Liver (tissue), 9 donors: Measurements from ENCODE around the gene SHOX. TPM values are rescaled to one million over a fixed set of nuclear protein-coding genes. Genes with fewer than 3 reads are reported as not detected.

Experiments used
- DNase-seq: peaks from one replicate; pipeline ENCODE4 v3.0.0-alpha.2; 2017; ENCODE audit warnings: low spot score
- H3K27ac ChIP-seq, 2 donors: one replicate each; pipeline ENCODE4 v1.7.0; 2013; ENCODE audit warnings: inconsistent platforms in 2 of 2, low read length in 2 of 2, control low read depth in 1 of 2, low read depth in 1 of 2, mild to moderate bottlenecking in 1 of 2
- H3K27me3 ChIP-seq, 4 donors: one replicate each; pipeline versions ENCODE4 v1.6.1 to v1.7.0; 2013; ENCODE audit warnings: low read length in 3 of 4, inconsistent platforms in 1 of 4, mild to moderate bottlenecking in 1 of 4, moderate library complexity in 1 of 4; ENCODE audit not compliant: control insufficient read depth in 4 of 4, insufficient read depth in 4 of 4
- H3K36me3 ChIP-seq, 4 donors: one replicate each; pipeline versions ENCODE4 v1.6.1 to v1.7.0; 2013; ENCODE audit warnings: low read length in 3 of 4, mild to moderate bottlenecking in 3 of 4, low read depth in 1 of 4, moderate library complexity in 1 of 4; ENCODE audit not compliant: control insufficient read depth in 4 of 4, insufficient read depth in 3 of 4
- H3K4me1 ChIP-seq, 4 donors: one replicate each; pipeline versions ENCODE4 v1.6.1 to v1.7.0; 2013; ENCODE audit warnings: low read length in 3 of 4, mild to moderate bottlenecking in 3 of 4, moderate library complexity in 1 of 4; ENCODE audit not compliant: control insufficient read depth in 4 of 4, insufficient read depth in 4 of 4
- H3K4me3 ChIP-seq, 3 donors: one replicate each; pipeline versions ENCODE4 v1.6.1 to v1.7.0; 2013; ENCODE audit warnings: low read length in 3 of 3, control low read depth in 1 of 3, low read depth in 1 of 3, mild to moderate bottlenecking in 1 of 3
- H3K9ac ChIP-seq, 2 donors: one replicate each; pipeline ENCODE4 v1.7.0; 2013; ENCODE audit warnings: low read length in 2 of 2, mild to moderate bottlenecking in 2 of 2, moderate library complexity in 2 of 2, control low read depth in 1 of 2, low read depth in 1 of 2
- H3K9me3 ChIP-seq, 4 donors: one replicate each; pipeline versions ENCODE4 v1.6.1 to v1.7.0; 2013; ENCODE audit warnings: low read length in 3 of 4; ENCODE audit not compliant: control insufficient read depth in 4 of 4
- ATF3 ChIP-seq: IDR thresholded peaks from 2 replicates; pipeline ENCODE4 v1.6.1; 2016; ENCODE audit warnings: antibody characterized with exemption
- CTCF ChIP-seq: fragments of 150-350 bp; IDR thresholded peaks from 2 replicates; pipeline ENCODE4 v1.5.1; 2017; ENCODE audit warnings: improper control_type of control experiment, low read depth, low read length; ENCODE audit not compliant: missing input control
- EGR1 ChIP-seq, 2 donors: IDR thresholded peaks; 2 replicates each; pipeline ENCODE4 v1.6.1; 2016 to 2018; ENCODE audit warnings: antibody characterized with exemption in 2 of 2, low read depth in 2 of 2
- FOXA1 ChIP-seq: IDR thresholded peaks from 2 replicates; pipeline ENCODE4 v1.6.1; 2016; ENCODE audit warnings: antibody characterized with exemption
- FOXA2 ChIP-seq: IDR thresholded peaks from 2 replicates; pipeline ENCODE4 v1.6.1; 2016; ENCODE audit warnings: antibody characterized with exemption
- GABPA ChIP-seq, 2 donors: IDR thresholded peaks in 1 of 2; conservative IDR thresholded peaks in 1 of 2; 2 replicates each; pipeline ENCODE4 v1.6.1; 2016; ENCODE audit warnings: antibody characterized with exemption in 2 of 2, mild to moderate bottlenecking in 1 of 2, moderate library complexity in 1 of 2
- HNF4A ChIP-seq, 2 donors: conservative IDR thresholded peaks; 2 replicates each; pipeline ENCODE4 v1.6.1; 2016; ENCODE audit warnings: antibody characterized with exemption in 2 of 2, mild to moderate bottlenecking in 2 of 2
- HNF4G ChIP-seq: IDR thresholded peaks from 2 replicates; pipeline ENCODE4 v1.6.1; 2016; ENCODE audit warnings: antibody characterized with exemption
- JUND ChIP-seq, 2 donors: IDR thresholded peaks; 2 replicates each; pipeline ENCODE4 v1.6.1; 2016; ENCODE audit warnings: antibody characterized with exemption in 2 of 2
- MAX ChIP-seq: IDR thresholded peaks from 2 replicates; pipeline ENCODE4 v1.6.1; 2016; ENCODE audit warnings: antibody characterized with exemption
- NR2F2 ChIP-seq: IDR thresholded peaks from 2 replicates; pipeline ENCODE4 v1.6.1; 2016; ENCODE audit warnings: antibody characterized with exemption
- RAD21 ChIP-seq, 2 donors: IDR thresholded peaks; 2 replicates each; pipeline ENCODE4 v1.6.1; 2016; ENCODE audit warnings: antibody characterized with exemption in 2 of 2, mild to moderate bottlenecking in 2 of 2
- REST ChIP-seq: IDR thresholded peaks from 2 replicates; pipeline ENCODE4 v1.6.1; 2016; ENCODE audit warnings: antibody characterized with exemption, mild to moderate bottlenecking
- RXRA ChIP-seq, 2 donors: IDR thresholded peaks; 2 replicates each; pipeline ENCODE4 v1.6.1; 2017 to 2018; ENCODE audit warnings: antibody characterized with exemption in 2 of 2, mild to moderate bottlenecking in 1 of 2
- SP1 ChIP-seq: IDR thresholded peaks from 2 replicates; pipeline ENCODE4 v1.6.1; 2018; ENCODE audit warnings: antibody characterized with exemption, mild to moderate bottlenecking
- TAF1 ChIP-seq: conservative IDR thresholded peaks from 2 replicates; pipeline ENCODE4 v1.6.1; 2016; ENCODE audit warnings: antibody characterized with exemption, mild to moderate bottlenecking
- YY1 ChIP-seq: IDR thresholded peaks from 2 replicates; pipeline ENCODE4 v1.6.1; 2016; ENCODE audit warnings: antibody characterized with exemption, mild to moderate bottlenecking
- ZBTB33 ChIP-seq: IDR thresholded peaks from 2 replicates; pipeline ENCODE4 v1.6.1; 2016; ENCODE audit warnings: antibody characterized with exemption
- WGBS: extraction: QIAGEN DNeasy Blood & Tissue Kit; methylation state at CpG from one replicate; pipeline ENCODE4 v1.1.7; 2013; 5-methylcytosine and 5-hydroxymethylcytosine counted together
- polyA plus RNA-seq, 2 donors: library from polyadenylated mRNA; stranded (reverse) in 1 of 2; unstranded in 1 of 2; fragments of 200-250 nt in 1 of 2; fragments of >200 nt in 1 of 2; fragmentation: Nextera tagmentation in 1 of 2; extraction: Ambion mirVana in 1 of 2; gene quantifications; one replicate each; pipeline versions ENCODE4 v1.2.1 to v1.2.3, GENCODE V29; 2013 to 2015
- total RNA-seq, 2 donors: library from RNA; depleted of rRNA; stranded (reverse); fragments of >200 nt; gene quantifications; one replicate each; pipeline ENCODE4 v1.2.3, GENCODE V29; 2014
- donor health status: healthy.
- donor health status: healthy.
- donor health status: healthy.
- donor health status: healthy.
- donor health status: healthy.

Gene SHOX
- total RNA-seq: not detected
- polyA plus RNA-seq: not detected

- Histone ChIP-seq H3K4me3 (no peak within 1 kb of the TSS), H3K4me1 (peaks cover 0 to 7% (median 0%) of the 10 kb centered on the region in 4 donors), H3K9me3 (no peaks in the 10 kb centered on the region), H3K27me3 (peaks cover 0 to 17% (median 11%) of the 10 kb centered on the region in 4 donors), H3K9ac (no peak within 1 kb of the TSS), H3K36me3 (no peaks in the 10 kb centered on the region), H3K27ac (no peak within 1 kb of the TSS)
- DNase-seq: no peak
- TF ChIP-seq REST (no peak), ATF3 (no peak), JUND (IDR thresholded peaks at IDR 0.05) (no peak), ZBTB33 (no peak), TAF1 (no peak), GABPA (IDR thresholded peaks at IDR 0.05 in 1 of 2, conservative IDR thresholded peaks at IDR 0.05 in 1 of 2) (no peak), RAD21 (IDR thresholded peaks at IDR 0.05) (no peak), EGR1 (IDR thresholded peaks at IDR 0.05; ENCODE audit: low read depth in 2 of 2) (no peak), CTCF (no peak), HNF4G (no peak), YY1 (no peak), SP1 (no peak), FOXA2 (no peak), MAX (no peak), HNF4A (conservative IDR thresholded peaks at IDR 0.05) (no peak), NR2F2 (no peak), RXRA (IDR thresholded peaks at IDR 0.05) (no peak), FOXA1 (no peak)
- WGBS: 4% methylated on average over 84 of the region's 84 CpGs
Observed at GRCh38 chrX:630612-631496, at the start of gene SHOX. SHOX (plus strand) TSS chrX:630791; CDS start chrX:630898, 107 bp downstream.
